HepG2 (cell line): ENCODE results near the gene CEP57L1. TPM values are rescaled to one million over a fixed set of nuclear protein-coding genes. Genes with fewer than 3 reads are reported as not detected.

ENCODE experiments used
- ATAC-seq: fragments of 200-7000 bp; cut with Tn5 transposase; 3 replicates; pipeline ENCODE4 v1.9.1; 2020; ENCODE audit warnings: mild to moderate bottlenecking, moderate library complexity
- BruUV-seq: library from RNA; stranded (reverse); fragments of 400-500 nt; replicated peaks from 2 replicates; lab custom pipeline; 2021; lab: Mats Ljungman, UMichigan
- CTCF ChIA-PET: fragments of 300-600 bp; formaldehyde crosslinking; extraction: SDS; loops from one replicate; lab custom pipeline; 2021; ENCODE audit warnings: low total read pairs, inconsistent platforms, low intra/inter-chr PET ratio; lab: Yijun Ruan, JAX
- POLR2A ChIA-PET: fragments of 350-600 bp; sonication (Branson Sonifier 250); formaldehyde crosslinking; loops from one replicate; lab custom pipeline; 2020; ENCODE audit warnings: antibody characterized with exemption, inconsistent platforms; lab: Yijun Ruan, JAX
- DNase-seq: peaks from one replicate; pipeline ENCODE4 v3.0.0-alpha.2; 2015; ENCODE audit warnings: low spot score
- FAIRE-seq: peaks from 3 replicates; lab custom pipeline; 2011; peaks lifted over from hg19 to GRCh38; lab: Jason Lieb, UNC
- H2AFZ ChIP-seq: one replicate; pipeline ENCODE4 v1.6.1; 2011; ENCODE audit warnings: low read length, inconsistent platforms
- H3K27ac ChIP-seq: fragments of 300-600 bp; 3 replicates; pipeline ENCODE4 v1.8.0; 2011; ENCODE audit warnings: mixed run types, mild to moderate bottlenecking, mixed read lengths, low read length, inconsistent platforms; ENCODE audit not compliant: insufficient read depth; ENCODE audit errors: extremely low read length
- H3K27me3 ChIP-seq, 2 experiments: fragments of 200-600 bp in 1 of 2; 2 replicates in 1 of 2; 3 replicates in 1 of 2; pipeline versions ENCODE4 v1.6.0 to v1.8.0; 2011; ENCODE audit warnings: low read length in 2 of 2, mild to moderate bottlenecking in 2 of 2, moderate library complexity in 2 of 2, inconsistent platforms in 1 of 2; ENCODE audit not compliant: insufficient read depth in 2 of 2, control insufficient read depth in 1 of 2
- H3K36me3 ChIP-seq, 2 experiments: fragments of 200-600 bp in 1 of 2; replicated peaks in 1 of 2; 2 replicates in 1 of 2; 3 replicates in 1 of 2; pipeline versions ENCODE4 v1.5.1 to v1.8.0; 2011; ENCODE audit warnings: low read length in 2 of 2, inconsistent platforms in 1 of 2; ENCODE audit not compliant: insufficient read depth in 2 of 2, control insufficient read depth in 1 of 2
- H3K4me1 ChIP-seq: 2 replicates; pipeline ENCODE4 v1.5.1; 2012; ENCODE audit warnings: low read length, inconsistent platforms; ENCODE audit not compliant: insufficient read depth
- H3K4me2 ChIP-seq: 2 replicates; pipeline ENCODE4 v1.6.0; 2011; ENCODE audit warnings: low read depth, low read length, inconsistent platforms
- H3K4me3 ChIP-seq, 3 experiments: fragments of 200-600 bp in 1 of 3; sonication (generic), shearing (Covaris generic) in 1 of 3; replicated peaks in 1 of 3; 2 replicates each; pipeline ENCODE4 v1.5.1; 2011 to 2016; ENCODE audit warnings: low read length in 3 of 3, inconsistent platforms in 2 of 3, low read depth in 2 of 3, mild to moderate bottlenecking in 2 of 3, control low read depth in 1 of 3, mixed read lengths in 1 of 3; ENCODE audit not compliant: insufficient read depth in 1 of 3
- H3K79me2 ChIP-seq: one replicate; pipeline ENCODE4 v1.6.1; 2011; ENCODE audit warnings: low read length, inconsistent platforms; ENCODE audit not compliant: insufficient read depth
- H3K9ac ChIP-seq: 2 replicates; pipeline ENCODE4 v1.6.0; 2011; ENCODE audit warnings: mild to moderate bottlenecking, low read depth, low read length, inconsistent platforms; ENCODE audit not compliant: insufficient read depth
- H3K9me3 ChIP-seq: 2 replicates; pipeline ENCODE4 v1.5.1; 2012; ENCODE audit warnings: mild to moderate bottlenecking, low read length
- H4K20me1 ChIP-seq: 2 replicates; pipeline ENCODE4 v1.6.0; 2011; ENCODE audit warnings: inconsistent platforms, mild to moderate bottlenecking, low read length, moderate library complexity; ENCODE audit not compliant: insufficient read depth
- HMG20B ChIP-seq: conservative IDR thresholded peaks from 2 replicates; pipeline ENCODE4 v1.6.1; 2016; ENCODE audit warnings: missing genetic modification reagents, missing compliant biosample characterization
- JUND ChIP-seq: sonication (generic); formaldehyde crosslinking; IDR thresholded peaks from 2 replicates; pipeline ENCODE4 v1.8.0; 2022; ENCODE audit warnings: mild to moderate bottlenecking, missing genetic modification reagents
- MED1 ChIP-seq: sonication (generic); formaldehyde crosslinking; IDR thresholded peaks from 2 replicates; pipeline ENCODE4 v1.4.0; 2020; ENCODE audit warnings: missing genetic modification reagents
- MIER3 ChIP-seq: IDR thresholded peaks from 2 replicates; pipeline ENCODE4 v1.6.1; 2016; ENCODE audit warnings: missing compliant biosample characterization, borderline replicate concordance
- SOX13 ChIP-seq, 3 experiments: fragments of 450-650 bp in 1 of 3; sonication (generic) in 1 of 3; formaldehyde crosslinking in 1 of 3; IDR thresholded peaks in 2 of 3; conservative IDR thresholded peaks in 1 of 3; 2 replicates each; pipeline versions ENCODE4 v1.5.0 to v1.6.1; 2016 to 2020; ENCODE audit warnings: antibody characterized with exemption in 1 of 3, mild to moderate bottlenecking in 1 of 3, missing compliant biosample characterization in 1 of 3, missing genetic modification reagents in 1 of 3, moderate library complexity in 1 of 3
- ZMYM2 ChIP-seq: sonication (generic); formaldehyde crosslinking; IDR thresholded peaks from 2 replicates; pipeline ENCODE4 v1.8.0; 2022; ENCODE audit warnings: mild to moderate bottlenecking, missing genetic modification reagents
- ZNF530 ChIP-seq: sonication (generic); formaldehyde crosslinking; IDR thresholded peaks from 2 replicates; pipeline ENCODE4 v1.5.0; 2020; ENCODE audit warnings: low read depth, mild to moderate bottlenecking, missing genetic modification reagents
- ZNF557 ChIP-seq: sonication (generic); formaldehyde crosslinking; IDR thresholded peaks from 2 replicates; pipeline ENCODE4 v1.4.0; 2020; ENCODE audit warnings: missing genetic modification reagents
- ZNF724P ChIP-seq: sonication (generic); formaldehyde crosslinking; IDR thresholded peaks from 2 replicates; pipeline ENCODE4 v1.8.0; 2022; ENCODE audit warnings: missing genetic modification reagents, borderline replicate concordance
- ZSCAN31 ChIP-seq: sonication (generic); formaldehyde crosslinking; IDR thresholded peaks from 2 replicates; pipeline ENCODE4 v1.5.0; 2020; ENCODE audit warnings: low read depth, mild to moderate bottlenecking, missing genetic modification reagents
- WGBS: methylation state at CpG from one replicate; pipeline ENCODE4 v1.1.6; 2017; ENCODE audit warnings: low lambda C conversion rate; 5-methylcytosine and 5-hydroxymethylcytosine counted together
- in situ Hi-C: cut with HindIII; loops from 2 replicates; pipeline ENCODE4 v1.10.0; 2017; ENCODE audit warnings: low pct_unique_long_range_greater_than_20kb; ENCODE audit not compliant: extremely low pct_ligation_motif_present
- intact Hi-C: fragments of 100-400 bp; cut with micrococcal nuclease; formaldehyde crosslinking; loops from one replicate; pipeline ENCODE4 v1.10.0; 2022; ENCODE audit not compliant: unreplicated experiment
- polyA plus RNA-seq, 8 experiments: library from polyadenylated mRNA; depleted of rRNA in 3 of 8; stranded (reverse) in 7 of 8; unstranded in 1 of 8; fragments of >200 nt; fragmentation: Illumina TruSeq in 4 of 8; extraction: Trizol in 4 of 8; gene quantifications; 2 replicates each; pipeline versions ENCODE4 v1.2.1 to v1.2.3, GENCODE V29; 2011 to 2016; ENCODE audit warnings: low read depth in 4 of 8, missing spikeins in 1 of 8, mixed read lengths in 1 of 8; ENCODE audit not compliant: insufficient read depth in 1 of 8
- total RNA-seq, 5 experiments: library from RNA; depleted of rRNA; stranded (reverse); fragments of >200 nt; fragmentation: Illumina TruSeq; extraction: Trizol; gene quantifications; 2 replicates each; pipeline ENCODE4 v1.2.3, GENCODE V29; 2016; ENCODE audit warnings: low read depth in 1 of 5
- TF ChIP-seq, protein P1 (sequence below): sonication (generic); formaldehyde crosslinking; IDR thresholded peaks from 2 replicates; pipeline ENCODE4 v1.5.0; 2020; ENCODE audit warnings: missing genetic modification reagents
- TF ChIP-seq, protein P2 (sequence below): sonication (generic); formaldehyde crosslinking; IDR thresholded peaks from 2 replicates; pipeline ENCODE4 v1.4.0; 2020; ENCODE audit warnings: missing genetic modification reagents

CEP57L1 gene
- total and polyA plus RNA-seq, 2 of the 13 experiments (the other 11 are each of a cell fraction or from before 2014, with no cell fraction given): 7.7 to 15.5 TPM

DNA sequence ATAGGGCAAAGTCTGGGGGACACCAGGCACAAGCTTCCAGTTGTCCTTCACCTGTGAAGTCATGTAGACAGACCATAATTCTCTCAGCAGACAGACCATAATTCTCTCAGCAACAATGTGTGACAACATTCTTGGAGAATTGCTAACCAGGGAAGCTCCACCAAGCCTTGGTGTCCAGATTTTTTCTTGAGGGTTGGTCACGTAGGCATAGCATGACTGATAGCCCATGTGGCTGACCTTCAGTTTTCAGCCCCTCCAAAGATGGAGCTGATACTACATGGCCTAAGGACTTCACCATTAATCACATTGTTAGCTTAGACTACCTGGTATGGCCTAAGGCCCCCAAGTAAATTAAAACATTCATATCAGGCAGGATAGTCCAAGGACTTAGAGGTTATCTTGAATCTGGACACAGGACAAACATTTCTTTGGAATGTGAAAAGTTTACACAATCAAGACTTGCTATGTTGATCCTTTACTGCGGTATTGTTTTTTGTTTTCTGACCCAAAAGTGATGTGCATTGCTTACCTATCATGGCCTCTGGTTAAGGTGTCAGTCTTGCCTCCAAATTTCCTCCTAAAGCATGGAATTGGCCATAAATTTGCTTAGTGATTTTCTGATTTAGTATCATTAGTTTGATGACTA lies 76.9 kb downstream of the CEP57L1 start:
- Histone ChIP-seq H3K4me1 (peaks cover 16% of the 10 kb centered on the region), H3K79me2 (no peaks in the 10 kb centered on the region), H3K9me3 (no peaks in the 10 kb centered on the region), H3K36me3 (no peaks in the 10 kb centered on the region)
- TF ChIP-seq MED1 (CRISPR knock-in tag) (0 out of 2 replicates have a peak, but pooled peaks have one; percentile 11), ZNF530 (CRISPR knock-in tag) (no peak)
- TF ChIP-seq, all 625 proteins: peak for 1
- H2AFZ ChIP-seq: no peak overlapping the region
- no peaks in the 10 kb centered on the region for H3K27me3 ChIP-seq
- no peak overlapping the region for H3K4me2 ChIP-seq
- WGBS: 7% methylated on average over 2 of the region's 2 CpGs
- peak; percentile 40 for FAIRE-seq
- POLR2A ChIA-PET: interaction anchor here (1.3 kb wide), 1 partner anchor 212 kb away, joined by 4 read pairs; no protein-coding TSS in a partner anchor
- peak; percentile 24 for DNase-seq
- peak; percentile 66 for ATAC-seq
- H3K27ac ChIP-seq: no peak overlapping the region
- CTCF ChIA-PET: no interaction called here
- BruUV-seq: no TSS peak
- intact Hi-C loops (no loop called here), in situ Hi-C loops (no loop called here)
- H3K9ac ChIP-seq: no peak overlapping the region
- no peaks in the 10 kb centered on the region for H4K20me1 ChIP-seq
- no peak overlapping the region for H3K4me3 ChIP-seq

DNA sequence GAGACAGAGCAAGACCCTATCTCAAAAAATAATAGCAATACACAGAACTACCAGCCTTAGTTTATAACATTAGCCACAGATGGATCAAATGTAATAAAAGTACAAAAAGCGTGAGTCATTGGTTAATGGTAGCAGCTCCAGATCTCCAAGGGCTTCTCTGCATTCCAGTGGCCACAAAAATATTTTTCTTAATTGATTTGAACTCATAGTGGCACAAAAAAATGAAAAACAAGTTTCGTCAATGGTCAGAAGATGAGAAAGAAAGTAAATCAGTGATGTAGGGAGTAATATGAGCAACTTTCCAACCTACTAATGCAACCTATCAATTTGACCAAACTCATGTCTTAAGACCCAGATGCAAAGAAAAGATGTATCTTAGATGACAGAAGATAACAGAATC lies 79.6 kb downstream of the CEP57L1 start:
- Histone ChIP-seq H2AFZ (no peak overlapping the region), H3K27me3 (no peaks in the 10 kb centered on the region), H3K36me3 (no peaks in the 10 kb centered on the region), H3K27ac (no peak overlapping the region), H3K4me2 (no peak overlapping the region), H3K4me3 (no peak overlapping the region), H3K9ac (no peak overlapping the region), H3K79me2 (no peaks in the 10 kb centered on the region), H3K9me3 (no peaks in the 10 kb centered on the region), H4K20me1 (no peaks in the 10 kb centered on the region), H3K4me1 (peaks cover 16% of the 10 kb centered on the region)
- intact Hi-C loops (no loop called here), in situ Hi-C loops (no loop called here)
- ATAC-seq (no peak), DNase-seq (no peak), FAIRE-seq (no peak)
- BruUV-seq: no TSS peak
- CTCF ChIA-PET: no interaction called here
- 75% methylated on average over 2 of the region's 2 CpGs for WGBS
- POLR2A ChIA-PET: no interaction called here
- TF ChIP-seq MIER3 (CRISPR knock-in tag): no peak
- TF ChIP-seq HMG20B (CRISPR knock-in tag): no peak
- TF ChIP-seq JUND (CRISPR knock-in tag): no peak
- no peak for TF ChIP-seq ZSCAN31
- TF ChIP-seq ZMYM2 (CRISPR knock-in tag): no peak
- TF ChIP-seq, protein P1, sequence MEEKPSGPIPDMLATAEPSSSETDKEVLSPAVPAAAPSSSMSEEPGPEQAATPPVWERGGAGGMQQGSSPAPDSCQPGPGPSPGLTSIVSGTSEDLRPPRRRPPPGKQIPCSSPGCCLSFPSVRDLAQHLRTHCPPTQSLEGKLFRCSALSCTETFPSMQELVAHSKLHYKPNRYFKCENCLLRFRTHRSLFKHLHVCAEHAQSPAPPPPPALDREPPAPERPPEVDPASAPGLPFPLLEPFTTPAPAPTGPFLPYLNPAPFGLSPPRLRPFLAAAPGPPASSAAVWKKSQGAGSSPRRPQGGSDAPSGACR (CRISPR knock-in tag): no peak
- no peak for TF ChIP-seq ZNF557 (CRISPR knock-in tag)
- TF ChIP-seq, protein P2, sequence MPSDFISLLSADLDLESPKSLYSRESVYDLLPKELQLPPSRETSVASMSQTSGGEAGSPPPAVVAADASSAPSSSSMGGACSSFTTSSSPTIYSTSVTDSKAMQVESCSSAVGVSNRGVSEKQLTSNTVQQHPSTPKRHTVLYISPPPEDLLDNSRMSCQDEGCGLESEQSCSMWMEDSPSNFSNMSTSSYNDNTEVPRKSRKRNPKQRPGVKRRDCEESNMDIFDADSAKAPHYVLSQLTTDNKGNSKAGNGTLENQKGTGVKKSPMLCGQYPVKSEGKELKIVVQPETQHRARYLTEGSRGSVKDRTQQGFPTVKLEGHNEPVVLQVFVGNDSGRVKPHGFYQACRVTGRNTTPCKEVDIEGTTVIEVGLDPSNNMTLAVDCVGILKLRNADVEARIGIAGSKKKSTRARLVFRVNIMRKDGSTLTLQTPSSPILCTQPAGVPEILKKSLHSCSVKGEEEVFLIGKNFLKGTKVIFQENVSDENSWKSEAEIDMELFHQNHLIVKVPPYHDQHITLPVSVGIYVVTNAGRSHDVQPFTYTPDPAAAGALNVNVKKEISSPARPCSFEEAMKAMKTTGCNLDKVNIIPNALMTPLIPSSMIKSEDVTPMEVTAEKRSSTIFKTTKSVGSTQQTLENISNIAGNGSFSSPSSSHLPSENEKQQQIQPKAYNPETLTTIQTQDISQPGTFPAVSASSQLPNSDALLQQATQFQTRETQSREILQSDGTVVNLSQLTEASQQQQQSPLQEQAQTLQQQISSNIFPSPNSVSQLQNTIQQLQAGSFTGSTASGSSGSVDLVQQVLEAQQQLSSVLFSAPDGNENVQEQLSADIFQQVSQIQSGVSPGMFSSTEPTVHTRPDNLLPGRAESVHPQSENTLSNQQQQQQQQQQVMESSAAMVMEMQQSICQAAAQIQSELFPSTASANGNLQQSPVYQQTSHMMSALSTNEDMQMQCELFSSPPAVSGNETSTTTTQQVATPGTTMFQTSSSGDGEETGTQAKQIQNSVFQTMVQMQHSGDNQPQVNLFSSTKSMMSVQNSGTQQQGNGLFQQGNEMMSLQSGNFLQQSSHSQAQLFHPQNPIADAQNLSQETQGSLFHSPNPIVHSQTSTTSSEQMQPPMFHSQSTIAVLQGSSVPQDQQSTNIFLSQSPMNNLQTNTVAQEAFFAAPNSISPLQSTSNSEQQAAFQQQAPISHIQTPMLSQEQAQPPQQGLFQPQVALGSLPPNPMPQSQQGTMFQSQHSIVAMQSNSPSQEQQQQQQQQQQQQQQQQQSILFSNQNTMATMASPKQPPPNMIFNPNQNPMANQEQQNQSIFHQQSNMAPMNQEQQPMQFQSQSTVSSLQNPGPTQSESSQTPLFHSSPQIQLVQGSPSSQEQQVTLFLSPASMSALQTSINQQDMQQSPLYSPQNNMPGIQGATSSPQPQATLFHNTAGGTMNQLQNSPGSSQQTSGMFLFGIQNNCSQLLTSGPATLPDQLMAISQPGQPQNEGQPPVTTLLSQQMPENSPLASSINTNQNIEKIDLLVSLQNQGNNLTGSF (CRISPR knock-in tag): no peak
- TF ChIP-seq ZNF724P (CRISPR knock-in tag): no peak
- no peak for TF ChIP-seq SOX13 (IDR thresholded peaks at IDR 0.05)
- no peak for TF ChIP-seq SOX13 (CRISPR knock-in tag; conservative IDR thresholded peaks at IDR 0.05 in 1 of 2, IDR thresholded peaks at IDR 0.05 in 1 of 2)
